ENCODE measurements around the gene ENTPD6. TPM values are rescaled to one million over a fixed set of nuclear protein-coding genes. Genes with fewer than 3 reads are reported as not detected.
"Not testable (repeated sequence)": the region's sequence is repeated elsewhere in the genome, so short reads cannot be mapped to it uniquely, and the experiment has no call there.

ENTPD6 gene
- total RNA-seq = 100 to 1,000 TPM; 109 to 110 TPM
- polyA plus RNA-seq = 10 to 100 TPM; 39.9 to 50.5 (median 44.7) TPM
- total RNA-seq = 78.1 to 103 (median 96.3) reads per million in 6 experiments

DNA sequence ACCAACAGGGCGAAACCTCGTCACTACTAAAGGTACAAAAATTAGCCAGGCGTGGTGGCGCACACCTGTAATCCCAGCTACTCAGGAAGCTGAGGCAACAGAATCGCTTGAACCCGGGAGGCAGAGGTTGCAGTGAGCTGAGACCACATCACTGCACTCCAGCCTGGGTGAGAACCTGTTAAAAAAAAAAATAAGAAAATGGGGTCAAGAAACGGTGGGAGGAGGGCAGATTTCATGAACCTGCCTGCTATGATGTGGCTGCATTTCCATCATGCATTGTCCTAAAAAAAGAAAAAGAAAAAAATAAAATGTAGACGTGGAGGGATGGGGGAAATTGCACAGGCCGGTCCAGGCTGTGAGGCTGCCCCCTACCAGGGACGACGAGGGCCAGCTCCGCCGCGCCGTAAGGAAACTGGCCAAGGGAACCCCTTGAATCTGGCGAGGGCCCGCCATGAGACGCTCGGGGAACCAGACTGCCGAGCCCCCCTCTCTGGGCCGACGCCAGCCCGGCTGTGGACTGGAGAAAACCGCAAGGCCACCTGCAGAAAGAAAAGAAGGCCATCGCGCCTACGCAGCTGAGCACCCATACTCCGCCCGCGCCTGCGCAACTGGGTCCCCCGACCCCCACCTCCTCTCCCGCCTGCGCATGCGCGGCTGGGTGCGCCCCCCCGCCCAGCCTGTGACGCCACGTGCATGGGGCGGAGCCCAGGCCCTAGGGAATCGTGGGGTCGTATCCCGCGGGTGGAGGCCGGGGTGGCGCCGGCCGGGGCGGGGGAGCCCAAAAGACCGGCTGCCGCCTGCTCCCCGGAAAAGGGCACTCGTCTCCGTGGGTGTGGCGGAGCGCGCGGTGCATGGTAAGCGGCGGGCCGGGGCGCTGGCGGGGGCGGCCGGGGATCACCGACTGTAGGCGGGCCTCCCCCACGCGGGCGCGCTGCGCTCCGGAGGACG lies at the start of gene ENTPD6:
TSS of gene ENTPD6 (plus strand) at position 699 of the 948 bp plus-strand sequence. CDS start 10,825 bp downstream, outside the sequence.
- no peaks in the 10 kb centered on the region for H3K9me3 Mint-ChIP-seq
- peaks cover 29 to 57% (median 48%) of the 10 kb centered on the region in 4 donors for H3K4me1 Mint-ChIP-seq
- peak; percentile 73 to 77 for ATAC-seq
- DNase-seq = peak; percentile 90 to 98 (median 96)
- no peaks in the 10 kb centered on the region for H3K36me3 Mint-ChIP-seq
- H3K27ac Mint-ChIP-seq = peak within 1 kb of the TSS; percentile 78 to 98 (median 97)
- peaks cover 0 to 1% (median 0%) of the 10 kb centered on the region in 5 donors for H3K27me3 Mint-ChIP-seq
- POLR2A ChIA-PET = interaction anchor here (0.5 to 3.4 kb wide), 17 partner anchors 9 to 202 kb away, joined by 3 to 36 read pairs (median 5); partner anchors contain the start of genes ACSS1, APMAP and PYGB
- H3K4me3 Mint-ChIP-seq = peak within 1 kb of the TSS; percentile 86 to 95 (median 92)

DNA sequence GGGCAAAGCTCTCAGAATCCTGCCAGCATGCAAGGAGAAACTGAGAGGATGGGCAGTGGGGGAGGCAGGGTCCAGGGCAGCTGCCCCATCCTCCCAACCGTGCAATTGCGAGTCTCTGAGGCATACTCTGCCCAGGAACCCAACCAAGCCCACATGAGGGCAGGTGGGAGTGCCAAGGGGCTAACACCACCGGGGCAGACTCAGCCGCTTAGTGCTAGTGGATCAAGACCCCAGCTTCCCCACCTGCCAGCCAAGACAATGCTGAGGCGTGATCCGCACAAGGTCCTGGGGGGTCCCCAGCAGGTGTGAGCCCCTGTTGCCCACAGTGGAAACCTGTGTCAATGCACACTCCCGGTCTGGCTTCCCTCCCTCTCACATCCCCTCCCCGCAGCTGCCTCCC lies 48.5 kb upstream of the ENTPD6 start:
- Mint-ChIP-seq H3K36me3 (no peaks in the 10 kb centered on the region), H3K9me3 (no peaks in the 10 kb centered on the region), H3K4me3 (peak overlapping the region in 7 of 10 donors; percentile 6 to 59 (median 39)), H3K27me3 (peaks cover 0 to 12% (median 0%) of the 10 kb centered on the region in 5 donors), H3K4me1 (peaks cover 4 to 11% (median 7%) of the 10 kb centered on the region in 4 donors), H3K27ac (peak overlapping the region in 3 of 10 donors; percentile 25 to 53 (median 28))
- POLR2A ChIA-PET = no interaction called here
- ATAC-seq (no peak), DNase-seq (no peak)

DNA sequence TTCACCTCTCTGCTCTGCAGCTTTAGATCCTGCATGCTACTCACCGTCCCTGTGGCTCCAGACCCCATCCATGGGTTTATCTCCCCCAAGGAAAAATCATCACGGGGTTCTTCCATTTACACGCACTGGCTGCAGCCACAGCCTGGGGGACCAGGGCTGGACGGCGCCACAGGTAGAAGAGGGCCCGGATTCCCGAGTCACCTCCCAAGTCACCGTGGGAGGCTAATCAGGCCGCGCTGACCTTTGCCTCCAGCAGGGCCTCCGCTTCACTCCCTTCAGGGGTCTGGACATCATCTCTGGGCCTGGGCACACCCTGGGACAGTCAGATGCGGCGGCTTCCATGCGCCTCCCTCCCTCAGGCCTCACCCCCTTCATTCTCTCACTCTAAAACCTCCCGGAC lies 47.8 kb upstream of the ENTPD6 start:
- ATAC-seq = no peak
- Mint-ChIP-seq H3K27ac (peak overlapping the region in 5 of 10 donors; percentile 24 to 94 (median 28)), H3K36me3 (no peaks in the 10 kb centered on the region), H3K27me3 (peaks cover 0 to 12% (median 0%) of the 10 kb centered on the region in 5 donors), H3K4me3 (peak overlapping the region in 8 of 10 donors; percentile 5 to 89 (median 34)), H3K4me1 (peaks cover 4 to 11% (median 7%) of the 10 kb centered on the region in 4 donors), H3K9me3 (no peaks in the 10 kb centered on the region)
- POLR2A ChIA-PET = interaction anchor here (1.0 kb wide), 1 partner anchor 244 kb away, joined by 5 read pairs; the partner anchor contains the start of gene ABHD12
- no peak for DNase-seq

DNA sequence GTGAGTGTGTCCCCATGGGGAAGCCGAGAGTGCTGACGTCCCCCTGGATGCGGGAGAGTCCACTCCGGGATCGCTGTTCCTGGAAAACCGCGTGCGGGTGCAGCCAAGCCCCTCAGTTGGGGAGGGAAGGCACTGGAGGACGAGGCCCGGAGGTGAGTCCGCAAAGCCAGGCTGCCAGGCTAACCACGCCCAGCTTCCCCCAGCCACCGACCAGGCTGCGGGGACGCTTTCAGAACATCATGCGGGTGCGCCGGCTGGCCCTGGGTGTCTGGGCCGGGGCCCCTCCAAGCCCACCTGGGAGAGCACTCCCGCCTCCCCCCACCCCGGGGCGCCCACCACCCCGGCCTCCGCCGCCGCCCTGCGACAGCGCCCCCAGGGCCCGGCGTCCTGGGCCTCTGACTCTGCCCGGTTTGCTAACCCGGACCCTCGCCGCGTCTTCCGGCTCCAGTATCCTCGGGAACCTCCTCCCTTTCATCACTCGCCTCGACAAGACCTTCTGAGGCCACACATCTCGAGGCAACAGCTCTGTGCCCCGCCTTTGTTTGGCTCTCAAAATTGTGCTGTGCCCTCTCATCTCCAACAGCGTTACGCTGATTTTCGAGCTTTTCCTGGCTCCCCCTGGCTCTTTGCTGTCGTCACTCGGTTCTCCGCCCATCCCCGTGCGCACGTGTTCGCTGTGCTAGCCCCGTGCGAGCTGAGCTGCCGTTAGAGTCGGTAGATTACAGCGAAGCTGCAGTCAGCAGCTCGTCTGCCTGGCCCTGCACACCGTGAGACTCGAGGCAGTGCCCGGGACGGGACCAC lies 47.1 kb upstream of the ENTPD6 start:
- POLR2A ChIA-PET = interaction anchor here (0.8 to 1.0 kb wide), 2 partner anchors 58 to 243 kb away, joined by 3 to 5 read pairs; partner anchors contain the start of gene ABHD12
- no peaks in the 10 kb centered on the region for H3K36me3 Mint-ChIP-seq
- peak overlapping the region; percentile 87 to 98 (median 93) for H3K4me3 Mint-ChIP-seq

DNA sequence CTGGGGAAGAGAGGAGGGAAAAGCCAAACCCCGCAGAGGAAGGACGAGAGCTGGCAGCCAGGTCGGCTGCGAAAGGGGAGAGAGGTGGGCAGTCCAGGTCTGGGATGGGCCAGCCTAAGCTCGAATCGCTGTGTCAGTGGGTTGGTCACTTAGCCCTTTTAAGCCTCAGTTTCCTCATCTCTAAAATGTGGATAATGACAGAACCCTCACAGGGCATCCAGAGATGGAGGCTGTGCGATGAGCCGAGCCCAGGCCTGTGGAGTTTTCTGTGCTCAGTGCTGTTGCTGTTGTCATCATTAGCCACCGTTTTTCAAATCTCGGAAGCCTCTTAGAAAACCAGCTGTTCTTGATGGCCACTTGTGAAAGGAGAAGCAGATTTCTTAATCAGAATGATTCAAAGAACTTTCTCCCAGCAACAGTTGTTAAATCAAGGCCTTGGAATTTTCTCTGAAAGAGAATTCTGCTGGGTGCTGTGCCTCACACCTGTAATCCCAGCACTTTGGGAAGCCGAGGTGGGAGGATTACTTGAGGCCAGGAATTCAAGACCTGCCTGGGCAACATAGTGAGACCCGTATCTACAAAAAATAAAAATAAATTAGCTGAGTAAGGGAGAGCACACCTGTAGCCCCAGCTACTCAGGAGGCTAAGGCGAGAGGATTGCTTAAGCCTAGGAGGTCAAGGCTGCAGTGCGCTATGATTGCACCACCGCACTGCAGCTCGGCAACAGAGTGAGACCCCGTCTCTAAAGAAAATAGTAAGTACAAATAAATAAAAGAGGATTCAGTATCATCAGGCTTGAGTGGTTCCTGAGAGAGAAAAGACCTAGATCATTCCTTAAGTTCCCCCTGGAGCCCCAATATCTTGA lies 46.3 kb upstream of the ENTPD6 start:
- peak overlapping the region in 9 of 10 donors; percentile 90 to 98 (median 94) for H3K27ac Mint-ChIP-seq
- peaks cover 0 to 13% (median 2%) of the 10 kb centered on the region in 5 donors for H3K27me3 Mint-ChIP-seq
- DNase-seq (no peak), ATAC-seq (no peak)
- no peaks in the 10 kb centered on the region for H3K36me3 Mint-ChIP-seq
- POLR2A ChIA-PET = interaction anchor here (0.8 kb wide), 1 partner anchor 59 kb away, joined by 3 read pairs; no protein-coding TSS in a partner anchor
- peaks cover 4 to 11% (median 7%) of the 10 kb centered on the region in 4 donors for H3K4me1 Mint-ChIP-seq
- H3K4me3 Mint-ChIP-seq = peak overlapping the region; percentile 87 to 98 (median 93)
- no peaks in the 10 kb centered on the region for H3K9me3 Mint-ChIP-seq

More for the DNA sequence above, 47.1 kb upstream of the ENTPD6 start:
- peak; percentile 20 to 85 (median 72) for DNase-seq
- peak; percentile 95 to 96 for ATAC-seq
- Mint-ChIP-seq H3K4me1 (peaks cover 4 to 11% (median 7%) of the 10 kb centered on the region in 4 donors), H3K9me3 (no peaks in the 10 kb centered on the region), H3K27ac (peak overlapping the region in 9 of 10 donors; percentile 90 to 98 (median 94)), H3K27me3 (peaks cover 0 to 12% (median 0%) of the 10 kb centered on the region in 5 donors)

DNA sequence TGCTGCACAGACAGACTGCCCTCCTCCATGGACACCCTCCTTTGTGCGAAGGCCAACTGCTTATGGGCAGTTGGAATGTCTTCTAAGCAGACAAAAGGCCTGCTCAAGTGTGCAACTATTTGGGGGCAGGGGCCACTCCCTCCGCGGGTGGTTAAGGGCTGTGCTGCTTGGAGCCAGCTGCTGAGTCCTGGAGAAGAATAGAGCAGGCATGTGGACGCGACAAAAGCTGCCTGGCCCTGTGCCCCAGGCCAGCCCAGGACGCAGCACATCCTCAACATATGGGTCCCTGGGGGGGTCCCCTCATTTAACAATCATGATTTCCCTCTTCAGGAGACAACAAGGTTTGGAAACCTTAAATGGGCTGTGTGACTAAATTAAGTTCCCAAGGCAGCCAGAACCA lies 45.5 kb upstream of the ENTPD6 start:
- Mint-ChIP-seq H3K27ac (peak overlapping the region in 4 of 10 donors; percentile 3 to 88 (median 82)), H3K9me3 (no peaks in the 10 kb centered on the region), H3K4me1 (peaks cover 4 to 11% (median 7%) of the 10 kb centered on the region in 4 donors), H3K36me3 (no peaks in the 10 kb centered on the region), H3K27me3 (peaks cover 0 to 11% (median 2%) of the 10 kb centered on the region in 5 donors), H3K4me3 (peak overlapping the region in 7 of 10 donors; percentile 8 to 60 (median 45))
- POLR2A ChIA-PET = no interaction called here
- DNase-seq (no peak), ATAC-seq (no peak)

DNA sequence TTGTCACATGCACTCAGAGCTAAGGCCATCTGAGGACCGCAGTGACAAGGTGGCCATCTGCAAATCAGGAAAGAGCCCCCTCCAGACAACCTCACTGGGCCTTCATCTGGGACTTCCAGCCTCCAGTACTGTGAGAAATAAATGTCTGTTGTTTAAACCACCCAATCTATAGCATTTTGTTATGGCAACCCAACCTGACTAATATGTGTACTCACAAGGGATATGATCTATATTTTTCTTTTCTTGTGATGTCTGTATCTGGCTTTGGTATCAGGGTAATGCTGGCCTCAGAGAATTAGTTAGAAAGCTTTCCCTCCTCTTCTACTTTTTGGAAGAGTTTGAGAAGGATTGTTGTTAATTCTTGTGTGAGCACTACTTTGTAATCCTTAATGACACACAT lies 37.5 kb upstream of the ENTPD6 start:
- Mint-ChIP-seq H3K9me3 (no peaks in the 10 kb centered on the region), H3K36me3 (peaks cover 0 to 4% (median 0%) of the 10 kb centered on the region in 3 donors), H3K27me3 (peaks cover 0 to 7% (median 3%) of the 10 kb centered on the region in 5 donors), H3K4me1 (no peaks in the 10 kb centered on the region), H3K4me3 (no peak overlapping the region), H3K27ac (no peak overlapping the region)
- DNase-seq (no peak), ATAC-seq (no peak)
- POLR2A ChIA-PET = no interaction called here

DNA sequence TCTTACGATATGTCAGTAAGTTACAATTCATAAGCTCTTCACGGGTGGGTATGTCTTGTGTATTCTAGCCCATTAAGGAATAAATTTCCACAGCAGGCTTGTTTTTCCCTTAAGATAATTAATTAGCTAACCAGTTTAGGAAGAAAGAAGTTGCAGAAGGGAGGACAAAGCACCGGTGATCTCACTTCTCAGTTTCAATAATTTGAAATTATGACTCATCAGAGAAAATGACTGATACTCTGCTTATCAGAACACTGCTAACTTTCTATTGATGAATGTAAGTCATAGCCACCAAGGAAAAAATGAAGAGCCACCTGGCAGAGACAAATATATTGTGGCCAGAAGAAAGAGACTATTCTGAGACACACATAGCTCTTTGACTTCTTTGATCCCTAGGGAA lies 35.0 kb upstream of the ENTPD6 start:
- Mint-ChIP-seq H3K27me3 (peaks cover 0 to 8% (median 5%) of the 10 kb centered on the region in 5 donors), H3K27ac (no peak overlapping the region), H3K9me3 (peaks cover 0 to 13% (median 0%) of the 10 kb centered on the region in 9 donors), H3K4me3 (no peak overlapping the region), H3K36me3 (peaks cover 0 to 6% (median 4%) of the 10 kb centered on the region in 3 donors), H3K4me1 (no peaks in the 10 kb centered on the region)
- POLR2A ChIA-PET = no interaction called here
- ATAC-seq (no peak), DNase-seq (no peak)

DNA sequence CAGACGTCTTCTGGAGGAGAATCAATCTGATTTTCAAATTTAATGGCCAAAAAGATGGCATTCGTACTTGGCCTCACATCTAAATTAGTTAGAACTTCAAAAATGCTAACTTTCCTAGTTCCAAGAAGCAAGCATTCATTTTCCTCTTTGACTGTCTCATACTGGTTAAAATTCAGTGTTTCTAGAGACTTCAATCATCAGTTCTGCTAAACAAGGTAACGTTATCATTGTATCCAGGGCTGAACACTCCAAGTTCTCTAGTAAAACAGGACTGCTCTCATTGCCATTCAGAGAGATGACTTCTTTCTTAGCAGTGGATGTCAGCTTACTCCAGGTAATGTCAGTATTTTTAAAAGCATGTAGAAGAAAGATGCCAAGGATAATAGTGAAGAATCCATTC lies 34.6 kb upstream of the ENTPD6 start:
- Mint-ChIP-seq H3K27me3 (peaks cover 0 to 8% (median 5%) of the 10 kb centered on the region in 5 donors), H3K27ac (no peak overlapping the region), H3K4me1 (no peaks in the 10 kb centered on the region), H3K4me3 (no peak overlapping the region), H3K36me3 (peaks cover 0 to 6% (median 4%) of the 10 kb centered on the region in 3 donors), H3K9me3 (peaks cover 0 to 13% (median 0%) of the 10 kb centered on the region in 9 donors)
- ATAC-seq (no peak), DNase-seq (no peak)
- POLR2A ChIA-PET = no interaction called here

DNA sequence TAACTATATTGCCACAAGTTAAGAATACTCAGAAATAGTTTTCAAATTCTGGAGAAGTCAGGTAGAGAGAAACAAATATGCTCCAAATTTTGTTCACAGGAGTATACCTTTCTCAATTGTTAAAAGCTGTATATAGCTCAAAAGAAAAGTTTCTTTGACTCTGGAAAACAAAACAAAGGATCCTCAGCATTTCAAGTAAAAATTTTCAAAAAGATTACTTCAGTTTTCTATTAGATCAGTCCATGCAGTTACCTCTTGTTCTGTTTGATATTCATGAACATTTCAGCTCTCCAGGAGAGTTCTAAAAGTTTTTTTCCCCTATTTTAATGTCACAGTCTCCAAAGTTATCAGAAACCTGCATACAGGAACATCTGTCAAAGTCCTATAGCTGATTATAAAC lies 30.4 kb upstream of the ENTPD6 start:
- Mint-ChIP-seq H3K27me3 (peaks cover 0 to 18% (median 7%) of the 10 kb centered on the region in 5 donors), H3K36me3 (peaks cover 0 to 6% (median 4%) of the 10 kb centered on the region in 3 donors), H3K9me3 (peaks cover 0 to 13% (median 0%) of the 10 kb centered on the region in 9 donors), H3K4me3 (no peak overlapping the region), H3K4me1 (peaks cover 0 to 3% (median 0%) of the 10 kb centered on the region in 4 donors), H3K27ac (no peak overlapping the region)
- ATAC-seq (no peak), DNase-seq (no peak)
- POLR2A ChIA-PET = no interaction called here

DNA sequence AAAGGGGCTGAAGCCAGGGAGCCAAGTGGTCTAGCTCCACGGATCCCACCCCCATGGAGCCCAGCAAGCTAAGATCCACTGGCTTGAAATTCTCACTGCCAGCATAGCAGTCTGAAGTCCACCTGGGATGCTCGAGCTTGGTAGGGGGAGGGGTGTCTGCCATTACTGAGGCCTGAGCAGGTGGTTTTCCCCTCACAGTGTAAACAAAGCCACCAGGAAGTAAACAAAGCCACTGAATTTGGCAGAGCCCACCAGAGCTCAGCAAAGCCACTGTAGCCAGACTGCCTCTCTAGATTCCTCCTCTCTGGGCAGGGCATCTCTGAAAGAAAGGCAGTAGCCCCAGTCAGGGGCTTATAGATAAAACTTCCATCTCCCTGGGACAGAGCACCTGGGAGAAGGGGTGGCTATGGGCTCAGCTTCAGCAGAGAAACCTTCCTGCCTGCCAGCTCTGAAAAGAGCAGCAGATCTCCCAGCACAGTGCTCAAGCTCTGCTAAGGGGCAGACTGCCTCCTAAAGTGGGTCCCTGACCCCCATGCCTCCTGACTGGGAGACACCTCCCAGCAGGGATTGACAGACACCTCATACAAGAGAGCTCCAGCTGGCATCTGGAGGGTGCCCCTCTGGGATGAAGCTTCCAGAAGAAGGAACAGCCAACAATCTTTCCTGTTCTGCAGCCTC lies 29.3 kb upstream of the ENTPD6 start:
- DNase-seq, H3K27ac Mint-ChIP-seq, H3K4me1 Mint-ChIP-seq, ATAC-seq, H3K4me3 Mint-ChIP-seq, POLR2A ChIA-PET, H3K36me3 Mint-ChIP-seq: not testable (repeated sequence)
- peaks cover 0 to 13% (median 0%) of the 10 kb centered on the region in 9 donors for H3K9me3 Mint-ChIP-seq
- peaks cover 0 to 18% (median 7%) of the 10 kb centered on the region in 5 donors for H3K27me3 Mint-ChIP-seq

Data from naive thymus-derived CD8-positive, alpha-beta T cell (primary cell).